PFSK-1 (cell line): ENCODE data around the gene NECTIN1.

Source experiments
- FOXP2 ChIP-seq: optimal IDR thresholded peaks from 2 replicates; pipeline ENCODE3; 2011; ENCODE audit warnings: borderline replicate concordance, control low read depth, inconsistent platforms; ENCODE audit not compliant: insufficient read depth; ENCODE audit errors: extremely low read length, extremely low read depth
- POLR2AphosphoS5 ChIP-seq: IDR thresholded peaks from 2 replicates; pipeline ENCODE4 v1.6.1; 2012; ENCODE audit warnings: low read depth, mild to moderate bottlenecking, control low read depth, low read length, moderate library complexity
- SIN3A ChIP-seq: IDR thresholded peaks from 2 replicates; pipeline ENCODE4 v1.6.1; 2012; ENCODE audit warnings: mild to moderate bottlenecking, low read length, moderate library complexity, borderline replicate concordance; ENCODE audit not compliant: insufficient read depth
- TAF1 ChIP-seq: IDR thresholded peaks from 2 replicates; pipeline ENCODE4 v1.6.1; 2012; ENCODE audit warnings: low read length, control low read depth, borderline replicate concordance; ENCODE audit not compliant: insufficient read depth
- TF ChIP-seq, protein P1 (sequence below), 2 experiments: IDR thresholded peaks; 2 replicates each; pipeline versions ENCODE4 v1.6.1 to v1.8.0; 2011 to 2012; ENCODE audit warnings: low read depth in 2 of 2, low read length in 2 of 2, control low read depth in 1 of 2, inconsistent platforms in 1 of 2, mild to moderate bottlenecking in 1 of 2, moderate library complexity in 1 of 2; ENCODE audit not compliant: insufficient read depth in 1 of 2

DNA sequence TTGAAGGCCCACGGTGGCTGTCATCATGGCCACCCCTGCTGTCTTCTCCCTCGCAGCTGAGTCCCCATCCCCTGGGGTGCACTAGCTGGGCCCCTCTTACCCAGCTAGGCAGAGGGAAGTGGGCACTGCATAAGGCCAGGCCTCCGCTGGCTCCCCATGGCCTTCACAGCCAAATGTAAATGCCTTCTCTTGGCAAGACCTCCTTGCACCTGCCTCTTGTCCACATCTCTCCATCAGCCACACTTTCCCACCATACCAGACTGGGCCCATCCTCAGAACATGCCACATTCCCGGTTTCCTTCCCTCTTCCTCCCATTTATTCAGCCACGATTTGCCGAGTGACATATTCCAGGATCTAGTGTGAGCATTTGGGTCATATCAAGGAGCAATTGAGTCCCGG, 49.7 kb downstream of the NECTIN1 start:
- TF ChIP-seq FOXP2 (no peak), POLR2AphosphoS5 (no peak), TAF1 (no peak), SIN3A (no peak)
- TF ChIP-seq, protein P1, sequence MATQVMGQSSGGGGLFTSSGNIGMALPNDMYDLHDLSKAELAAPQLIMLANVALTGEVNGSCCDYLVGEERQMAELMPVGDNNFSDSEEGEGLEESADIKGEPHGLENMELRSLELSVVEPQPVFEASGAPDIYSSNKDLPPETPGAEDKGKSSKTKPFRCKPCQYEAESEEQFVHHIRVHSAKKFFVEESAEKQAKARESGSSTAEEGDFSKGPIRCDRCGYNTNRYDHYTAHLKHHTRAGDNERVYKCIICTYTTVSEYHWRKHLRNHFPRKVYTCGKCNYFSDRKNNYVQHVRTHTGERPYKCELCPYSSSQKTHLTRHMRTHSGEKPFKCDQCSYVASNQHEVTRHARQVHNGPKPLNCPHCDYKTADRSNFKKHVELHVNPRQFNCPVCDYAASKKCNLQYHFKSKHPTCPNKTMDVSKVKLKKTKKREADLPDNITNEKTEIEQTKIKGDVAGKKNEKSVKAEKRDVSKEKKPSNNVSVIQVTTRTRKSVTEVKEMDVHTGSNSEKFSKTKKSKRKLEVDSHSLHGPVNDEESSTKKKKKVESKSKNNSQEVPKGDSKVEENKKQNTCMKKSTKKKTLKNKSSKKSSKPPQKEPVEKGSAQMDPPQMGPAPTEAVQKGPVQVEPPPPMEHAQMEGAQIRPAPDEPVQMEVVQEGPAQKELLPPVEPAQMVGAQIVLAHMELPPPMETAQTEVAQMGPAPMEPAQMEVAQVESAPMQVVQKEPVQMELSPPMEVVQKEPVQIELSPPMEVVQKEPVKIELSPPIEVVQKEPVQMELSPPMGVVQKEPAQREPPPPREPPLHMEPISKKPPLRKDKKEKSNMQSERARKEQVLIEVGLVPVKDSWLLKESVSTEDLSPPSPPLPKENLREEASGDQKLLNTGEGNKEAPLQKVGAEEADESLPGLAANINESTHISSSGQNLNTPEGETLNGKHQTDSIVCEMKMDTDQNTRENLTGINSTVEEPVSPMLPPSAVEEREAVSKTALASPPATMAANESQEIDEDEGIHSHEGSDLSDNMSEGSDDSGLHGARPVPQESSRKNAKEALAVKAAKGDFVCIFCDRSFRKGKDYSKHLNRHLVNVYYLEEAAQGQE (IDR thresholded peaks at IDR 0.05; ENCODE audit: insufficient read depth in 1 of 2, low read depth in 2 of 2, low read length in 2 of 2): no peak
